ENCODE data around the gene TFAP2C.
"Not testable (repeated sequence)": the region's sequence is repeated elsewhere in the genome, so short reads cannot be mapped to it uniquely, and the experiment has no call there.

The TFAP2C gene

GRCh38 chr20:56617489-56617888 is 11.6 kb upstream of the TFAP2C start:
- no peak for DNase-seq

DNA sequence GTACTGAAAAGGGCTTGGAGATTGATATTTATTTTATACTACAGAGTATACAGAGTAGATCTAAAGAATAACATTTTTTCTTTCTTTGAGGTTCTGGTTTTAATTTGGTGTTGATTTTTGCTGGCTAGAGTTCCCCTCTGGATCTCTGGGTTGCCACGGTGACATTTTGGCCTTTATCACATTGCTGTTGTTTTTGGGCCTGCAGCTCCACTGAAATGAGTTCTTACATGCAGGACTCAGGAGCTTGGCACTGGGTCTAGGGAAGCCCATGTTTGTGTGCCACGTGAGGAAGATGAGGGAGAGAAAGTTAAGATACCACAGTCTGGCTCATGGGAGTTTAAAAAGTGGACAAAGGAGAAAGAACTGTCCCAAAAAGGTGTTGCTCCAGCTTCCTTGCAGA is 7.4 kb upstream of the TFAP2C start:
- DNase-seq: no peak

GRCh38 chr20:56623930-56624329 is 5.2 kb upstream of the TFAP2C start:
- not testable (repeated sequence) for DNase-seq

DNA sequence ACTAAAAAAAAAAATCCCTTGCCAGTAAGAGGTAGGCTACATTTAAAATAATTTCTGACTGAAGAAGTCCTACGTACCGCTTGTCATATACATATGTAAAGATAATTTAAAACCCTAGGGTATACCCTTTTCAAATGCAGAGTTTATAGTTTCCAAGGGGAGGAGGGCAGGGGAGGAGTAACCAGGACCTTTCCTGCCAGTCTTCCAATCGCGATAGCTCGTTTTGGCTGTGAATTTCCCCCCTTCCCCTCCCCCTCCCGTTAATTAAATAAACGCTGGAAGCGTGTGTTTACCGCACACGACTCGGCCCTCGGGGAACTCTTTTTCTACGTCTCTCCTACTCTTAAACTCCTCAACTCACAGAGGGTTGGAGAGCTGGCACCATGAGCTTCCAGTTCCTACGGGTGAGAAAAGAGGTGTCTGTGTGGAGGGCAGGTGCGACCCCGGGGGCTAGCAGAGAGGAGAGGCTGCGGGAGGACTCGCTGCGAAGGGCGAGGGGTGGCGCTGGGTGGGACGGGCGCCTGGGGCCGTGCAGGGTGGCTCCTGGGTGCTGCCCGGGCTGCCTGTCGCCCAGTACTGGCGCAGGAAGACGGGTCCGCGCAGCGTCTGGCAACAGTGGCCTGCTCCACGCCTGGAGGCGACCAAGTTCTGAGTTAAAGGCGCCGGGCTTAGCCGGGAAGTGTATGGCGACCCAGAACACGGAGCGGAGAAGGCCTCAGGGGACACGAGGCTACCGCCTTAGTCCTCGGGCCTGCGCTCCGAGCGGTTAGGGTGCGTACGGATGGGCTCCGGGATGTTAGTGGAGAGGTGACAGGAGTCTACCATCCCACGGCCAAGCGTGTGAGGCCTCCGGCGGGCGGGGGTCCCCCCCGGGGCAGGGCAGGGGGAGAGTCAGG is 4.1 kb upstream of the TFAP2C start:
- no peak for DNase-seq

DNA sequence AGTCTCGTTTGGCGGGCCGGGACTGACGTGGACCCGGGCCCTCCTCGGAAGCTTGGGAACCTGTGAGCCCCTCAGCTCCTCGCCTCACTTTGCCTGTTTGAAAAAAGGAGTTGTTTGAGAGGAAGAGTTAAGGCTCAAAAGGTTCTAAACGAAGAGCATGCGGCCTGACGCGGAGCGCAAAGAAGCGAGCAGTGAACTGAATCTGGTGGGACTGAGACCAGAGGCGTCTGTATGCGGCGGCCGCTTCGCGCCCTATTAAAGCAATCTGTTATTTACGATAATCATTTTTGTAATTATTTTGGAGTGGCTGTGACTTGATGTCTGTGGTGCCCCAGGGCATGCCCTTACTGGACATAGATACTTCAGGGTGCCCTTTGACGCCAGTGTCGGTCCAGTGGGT is 3.3 kb upstream of the TFAP2C start:
- DNase-seq: no peak

GRCh38 chr20:56626367-56627121 is 2.6 kb upstream of the TFAP2C start:
- DNase-seq: peak; percentile 12

GRCh38 chr20:56627122-56628014 is 1.7 kb upstream of the TFAP2C start:
- DNase-seq: no peak

- peak; percentile 22 for DNase-seq
Observed at GRCh38 chr20:56628015-56628872, 862 bp upstream of the TFAP2C start.

DNA sequence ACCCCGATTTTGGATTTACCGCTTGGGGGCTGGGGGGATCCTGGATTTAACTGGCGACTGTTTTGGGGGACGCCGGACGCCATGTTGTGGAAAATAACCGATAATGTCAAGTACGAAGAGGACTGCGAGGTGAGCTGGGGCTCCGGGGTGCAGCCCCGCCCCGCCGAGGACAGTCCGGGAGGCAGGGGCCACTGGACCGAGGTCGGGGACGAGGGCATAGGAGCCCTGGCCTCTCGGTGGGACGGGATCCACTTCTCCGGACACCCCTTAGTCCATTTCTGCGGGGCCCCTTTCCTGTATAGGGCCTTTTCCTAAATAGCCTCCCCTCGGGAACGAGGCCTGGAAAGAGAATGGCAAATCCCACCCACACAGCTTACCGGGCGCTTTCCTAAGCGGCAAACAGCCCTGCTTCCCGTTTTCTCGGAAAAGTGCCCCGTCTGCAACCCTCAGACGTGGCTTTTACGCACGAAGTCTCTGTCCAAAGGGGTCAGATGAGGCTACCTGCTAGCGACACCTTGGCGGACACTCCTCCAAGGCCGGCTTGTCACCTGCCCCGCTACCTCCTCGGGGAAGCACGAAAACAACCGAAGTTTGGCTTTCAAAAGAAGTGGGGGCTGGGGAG is 469 bp downstream of the TFAP2C start:
- peak; percentile 29 for DNase-seq

GRCh38 chr20:56630086-56630493 is 984 bp downstream of the TFAP2C start:
- DNase-seq: peak; percentile 36

GRCh38 chr20:56630506-56631317 is 1.6 kb downstream of the TFAP2C start:
- DNase-seq: no peak

- DNase-seq: no peak
Observed at GRCh38 chr20:56631318-56631989, 2.3 kb downstream of the TFAP2C start.

DNA sequence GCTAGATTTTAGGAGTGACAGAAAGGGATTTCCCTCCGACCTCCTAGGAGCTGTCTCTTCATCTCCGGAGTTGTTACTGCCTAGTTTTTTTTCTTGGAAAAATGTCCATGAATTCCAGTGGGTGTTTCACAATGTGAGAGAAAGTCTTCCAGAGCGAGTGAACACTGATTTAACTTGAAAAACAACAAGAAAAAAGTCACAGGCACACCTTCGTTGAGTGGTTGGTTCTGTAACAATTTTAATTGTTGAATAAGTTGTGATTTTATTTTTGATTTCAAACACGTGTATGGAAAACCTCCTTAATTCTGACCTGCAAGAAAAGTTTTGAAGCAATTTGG is 2.9 kb downstream of the TFAP2C start:
- DNase-seq: no peak

GRCh38 chr20:56634307-56634706 is 5.2 kb downstream of the TFAP2C start:
- no peak for DNase-seq

DNA sequence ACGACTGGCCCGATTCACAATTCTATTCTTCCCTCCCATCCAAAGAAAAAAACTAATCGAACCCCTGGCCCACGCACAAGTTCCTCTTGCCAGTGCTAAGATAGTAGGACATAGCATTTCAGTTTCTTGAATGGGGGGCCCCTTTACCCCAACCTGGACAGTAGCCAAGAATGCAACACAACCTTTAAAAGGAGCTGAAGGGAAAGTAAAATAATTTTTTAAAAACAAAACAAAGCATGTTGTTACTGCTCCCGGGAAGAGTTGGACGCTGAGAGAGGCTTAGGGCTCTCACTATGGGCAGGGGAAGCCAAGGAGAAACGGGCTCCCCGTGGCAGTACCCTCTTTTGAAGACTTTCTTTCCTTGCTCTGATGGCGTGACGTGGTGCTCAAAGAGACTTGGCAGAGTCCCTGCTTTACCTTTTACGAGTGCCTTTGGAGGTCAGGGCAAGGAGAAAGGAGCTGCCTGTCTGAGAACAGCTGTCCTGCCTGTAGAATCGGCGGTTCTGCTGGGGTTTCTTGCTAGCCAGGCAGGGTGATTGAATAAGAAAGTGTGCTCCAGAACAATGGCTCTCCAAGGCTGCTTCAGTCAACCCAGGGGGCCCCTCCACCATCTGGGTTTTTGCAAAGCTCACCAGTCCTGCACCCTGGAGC is 5.8 kb downstream of the TFAP2C start:
- DNase-seq: no peak

GRCh38 chr20:56636716-56637115 is 7.6 kb downstream of the TFAP2C start:
- DNase-seq: no peak

GRCh38 chr20:56637576-56637975 is 8.5 kb downstream of the TFAP2C start:
- no peak for DNase-seq

DNA sequence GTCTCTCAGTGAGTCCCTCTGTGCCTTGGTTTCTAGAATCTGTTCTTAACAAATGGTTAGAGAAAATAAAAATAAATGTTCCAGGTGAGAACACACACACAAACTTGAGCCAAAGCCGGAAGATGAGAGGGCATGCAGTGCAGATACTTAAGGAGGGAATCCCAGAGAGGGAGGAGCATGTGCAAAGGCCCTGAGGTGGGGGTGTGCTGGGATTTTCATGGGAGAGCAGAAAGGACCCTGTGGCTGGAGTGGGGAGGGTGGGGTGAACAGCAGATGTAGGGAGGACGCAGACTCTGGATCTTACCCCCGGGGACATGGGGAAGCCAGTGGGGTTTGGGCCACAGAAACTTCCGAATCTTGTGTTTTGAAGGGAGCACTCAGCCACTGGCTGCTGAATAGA is 17.5 kb downstream of the TFAP2C start:
- DNase-seq: no peak

DNA sequence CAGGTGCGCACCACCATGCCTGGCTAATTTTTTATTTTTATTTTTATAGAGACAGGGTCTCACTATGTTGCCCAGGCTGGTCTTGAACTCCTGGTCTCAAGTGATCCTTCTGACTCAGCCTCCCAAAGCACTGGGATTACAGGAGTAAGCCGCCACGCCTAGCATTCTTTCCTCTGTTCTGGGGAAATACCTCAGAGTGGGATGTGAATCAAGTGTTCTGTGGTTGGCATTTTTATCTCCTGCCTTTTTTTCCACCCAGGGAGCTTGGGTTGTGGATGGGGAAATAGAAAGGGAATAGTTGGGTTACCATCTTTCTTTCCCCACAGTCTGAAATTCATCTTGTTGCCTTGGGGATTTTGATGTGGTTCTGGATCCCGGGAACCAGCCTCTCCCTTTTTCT is 24.1 kb downstream of the TFAP2C start:
- no peak for DNase-seq

- DNase-seq: peak; percentile 16
Observed at GRCh38 chr20:56656632-56657031, 27.5 kb downstream of the TFAP2C start.

All from suppressor macrophage treated with lipopolysaccharide for 4 hours (primary cell).